Esophagus squamous epithelium (tissue), 5 donors: ENCODE data around the gene QKI. TPM values are rescaled to one million over a fixed set of nuclear protein-coding genes. Genes with fewer than 3 reads are reported as not detected.
A peak's percentile ranks its signal among the peaks of the same experiment; 100 is the strongest.
"Not testable (repeated sequence)": the region's sequence is repeated elsewhere in the genome, so short reads cannot be mapped to it uniquely, and the experiment has no call there.

Source experiments
- DNase-seq: peaks from one replicate; lab custom pipeline; 2025; lab: John Stamatoyannopoulos, UW
- H3K27ac ChIP-seq, 4 donors: fragments of 200-600 bp; sonication (generic); one replicate each; pipeline ENCODE4 v1.5.1; 2016 to 2019; ENCODE audit warnings: mild to moderate bottlenecking in 1 of 4
- H3K27me3 ChIP-seq, 4 donors: fragments of 200-600 bp; sonication (generic); 1 replicate in 3 of 4; 2 replicates in 1 of 4; pipeline versions ENCODE4 v1.5.1 to v1.6.0; 2017 to 2021; ENCODE audit warnings: antibody characterized with exemption in 1 of 4
- H3K36me3 ChIP-seq, 3 donors: fragments of 200-600 bp; sonication (generic); one replicate each; pipeline ENCODE4 v1.5.1; 2016 to 2019
- H3K4me1 ChIP-seq, 3 donors: fragments of 200-600 bp; sonication (generic); one replicate each; pipeline ENCODE4 v1.5.1; 2017 to 2019
- H3K4me3 ChIP-seq, 4 donors: fragments of 200-600 bp; sonication (generic); 1 replicate in 3 of 4; 2 replicates in 1 of 4; pipeline ENCODE4 v1.5.1; 2016 to 2019; ENCODE audit warnings: mild to moderate bottlenecking in 2 of 4, moderate library complexity in 1 of 4
- H3K9me3 ChIP-seq, 3 donors: fragments of 200-600 bp; sonication (generic); one replicate each; pipeline ENCODE4 v1.5.1; 2016 to 2019
- CTCF ChIP-seq, 6 experiments: fragments of 450-650 bp in 4 of 6; fragments of 200-600 bp in 2 of 6; sonication (generic) in 2 of 6; IDR thresholded peaks; one replicate each; pipeline ENCODE4 v1.5.1; 2016 to 2019; ENCODE audit warnings: antibody characterized with exemption in 6 of 6, mild to moderate bottlenecking in 4 of 6, moderate library complexity in 4 of 6
- POLR2A ChIP-seq, 4 donors: fragments of 450-650 bp; IDR thresholded peaks; one replicate each; pipeline ENCODE4 v1.6.1; 2017; ENCODE audit warnings: antibody characterized with exemption in 4 of 4, mild to moderate bottlenecking in 4 of 4, moderate library complexity in 3 of 4
- WGBS, 2 donors: methylation state at CpG; one replicate each; pipeline ENCODE4 v1.1.5; 2018; 5-methylcytosine and 5-hydroxymethylcytosine counted together
- intact Hi-C: fragments of 100-400 bp; cut with DNase I; formaldehyde crosslinking; loops from one replicate; pipeline ENCODE4 v1.15.0; 2022
- total RNA-seq, 4 donors: library from RNA; depleted of rRNA; stranded (reverse); fragments of >200 nt; gene quantifications; one replicate each; pipeline ENCODE4 v1.1.0, GENCODE V29; 2016
- donor health status: DM: yes; HTN: yes; CAD: no.

QKI gene
- total RNA-seq, 4 donors from 2014 or later, result 46.2 to 149 (median 65.4) TPM

- Histone ChIP-seq H3K4me3 (no peak overlapping the region), H3K9me3 (no peaks in the 10 kb centered on the region), H3K27me3 (no peaks in the 10 kb centered on the region), H3K4me1 (peaks cover 0 to 10% (median 8%) of the 10 kb centered on the region in 3 donors), H3K36me3 (no peaks in the 10 kb centered on the region), H3K27ac (no peak overlapping the region)
- intact Hi-C loops, result no loop called here
- WGBS, 2 donors, result 63 to 66% methylated on average over 2 of the region's 2 CpGs
- TF ChIP-seq POLR2A (IDR thresholded peaks at IDR 0.05) (no peak), CTCF (IDR thresholded peaks at IDR 0.05) (no peak)
- no peak for DNase-seq
These were observed 30.0 kb upstream of the QKI start for GRCh38 chr6:163384510-163384909.

- H3K27ac ChIP-seq, DNase-seq, H3K4me1 ChIP-seq, intact Hi-C loops, H3K9me3 ChIP-seq, H3K27me3 ChIP-seq, H3K36me3 ChIP-seq, H3K4me3 ChIP-seq: not testable (repeated sequence)
- 91 to 94% methylated on average over 10 to 12 of the region's 13 CpGs for WGBS, 2 donors
These were observed 29.0 kb upstream of the QKI start for GRCh38 chr6:163385503-163385902.

- no peak overlapping the region for H3K27ac ChIP-seq
- no peak overlapping the region for H3K4me3 ChIP-seq
- peaks cover 0 to 10% (median 8%) of the 10 kb centered on the region in 3 donors for H3K4me1 ChIP-seq
- intact Hi-C loops, result no loop called here
- 68 to 71% methylated on average over 8 of the region's 8 CpGs for WGBS, 2 donors
- no peak for DNase-seq
- no peaks in the 10 kb centered on the region for H3K27me3 ChIP-seq
- H3K36me3 ChIP-seq, result no peaks in the 10 kb centered on the region
- TF ChIP-seq CTCF (IDR thresholded peaks at IDR 0.05), result no peak
- TF ChIP-seq POLR2A (IDR thresholded peaks at IDR 0.05), result no peak
- H3K9me3 ChIP-seq, result no peaks in the 10 kb centered on the region
These were observed 28.1 kb upstream of the QKI start for GRCh38 chr6:163386329-163386908.

GRCh38 chr6:163387317-163387716 lies 27.2 kb upstream of the QKI start:
- 61 to 100% methylated on average over 2 to 5 of the region's 5 CpGs for WGBS, 2 donors
- intact Hi-C loops, result no loop called here
- H3K27ac ChIP-seq, result peak overlapping the region in 1 of 4 donors; percentile 11

GRCh38 chr6:163389354-163389753 lies 25.2 kb upstream of the QKI start:
- no peak overlapping the region for H3K4me3 ChIP-seq
- no peak for DNase-seq
- H3K27me3 ChIP-seq, result no peaks in the 10 kb centered on the region
- 83 to 87% methylated on average over 4 of the region's 4 CpGs for WGBS, 2 donors
- no peaks in the 10 kb centered on the region for H3K9me3 ChIP-seq
- intact Hi-C loops, result no loop called here
- H3K4me1 ChIP-seq, result peaks cover 8 to 37% (median 14%) of the 10 kb centered on the region in 3 donors
- H3K27ac ChIP-seq, result no peak overlapping the region
- no peaks in the 10 kb centered on the region for H3K36me3 ChIP-seq
- TF ChIP-seq CTCF (IDR thresholded peaks at IDR 0.05), result no peak
- no peak for TF ChIP-seq POLR2A (IDR thresholded peaks at IDR 0.05)

More at GRCh38 chr6:163387317-163387716, 27.2 kb upstream of the QKI start:
- H3K4me3 ChIP-seq, result no peak overlapping the region
- no peak for DNase-seq
- H3K27me3 ChIP-seq, result no peaks in the 10 kb centered on the region
- peaks cover 7 to 19% (median 14%) of the 10 kb centered on the region in 3 donors for H3K4me1 ChIP-seq
- H3K9me3 ChIP-seq, result no peaks in the 10 kb centered on the region
- no peaks in the 10 kb centered on the region for H3K36me3 ChIP-seq
- TF ChIP-seq CTCF (IDR thresholded peaks at IDR 0.05) (no peak), POLR2A (IDR thresholded peaks at IDR 0.05) (no peak)
